GM13976 (cell line): ENCODE measurements around the gene DSC3.

Experiments
- DNase-seq: peaks from one replicate; pipeline ENCODE4 v3.0.0; 2012; ENCODE audit warnings: low spot score
- in situ Hi-C: fragments of 300-500 bp; cut with MboI; formaldehyde crosslinking; loops from one replicate; pipeline ENCODE4 v1.12.0; 2022; ENCODE audit warnings: low sequenced_read_pairs, mixed read lengths, inconsistent platforms; ENCODE audit not compliant: unreplicated experiment
- TF ChIP-seq, protein P1 (sequence below): IDR thresholded peaks from 2 replicates; pipeline ENCODE4 v1.5.1; 2012; ENCODE audit warnings: borderline replicate concordance, mild to moderate bottlenecking; ENCODE audit not compliant: insufficient read depth; ENCODE audit errors: extremely low read depth, missing control alignments, control extremely low read depth

Gene DSC3

DNA sequence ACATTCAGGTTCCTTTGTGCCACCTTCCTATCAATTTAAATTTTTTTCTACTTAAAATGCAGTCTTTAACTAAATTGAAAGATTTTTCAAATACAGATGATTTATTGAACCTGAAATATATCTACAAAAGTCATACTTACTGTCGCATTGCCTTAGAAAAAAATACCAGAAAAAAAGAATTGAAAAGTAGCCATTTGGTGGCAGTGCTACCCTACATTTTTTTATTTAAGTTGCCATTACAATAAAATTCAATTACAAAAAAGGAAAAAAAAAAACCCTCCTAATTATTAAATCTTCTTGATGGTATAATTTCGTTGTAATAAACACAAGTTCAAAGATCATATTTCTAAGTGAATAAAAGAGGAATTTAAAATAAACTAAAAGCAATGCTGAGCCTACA is 43.4 kb downstream of the DSC3 start:
- no peak for DNase-seq
- in situ Hi-C loops = no loop called here
- TF ChIP-seq, protein P1, sequence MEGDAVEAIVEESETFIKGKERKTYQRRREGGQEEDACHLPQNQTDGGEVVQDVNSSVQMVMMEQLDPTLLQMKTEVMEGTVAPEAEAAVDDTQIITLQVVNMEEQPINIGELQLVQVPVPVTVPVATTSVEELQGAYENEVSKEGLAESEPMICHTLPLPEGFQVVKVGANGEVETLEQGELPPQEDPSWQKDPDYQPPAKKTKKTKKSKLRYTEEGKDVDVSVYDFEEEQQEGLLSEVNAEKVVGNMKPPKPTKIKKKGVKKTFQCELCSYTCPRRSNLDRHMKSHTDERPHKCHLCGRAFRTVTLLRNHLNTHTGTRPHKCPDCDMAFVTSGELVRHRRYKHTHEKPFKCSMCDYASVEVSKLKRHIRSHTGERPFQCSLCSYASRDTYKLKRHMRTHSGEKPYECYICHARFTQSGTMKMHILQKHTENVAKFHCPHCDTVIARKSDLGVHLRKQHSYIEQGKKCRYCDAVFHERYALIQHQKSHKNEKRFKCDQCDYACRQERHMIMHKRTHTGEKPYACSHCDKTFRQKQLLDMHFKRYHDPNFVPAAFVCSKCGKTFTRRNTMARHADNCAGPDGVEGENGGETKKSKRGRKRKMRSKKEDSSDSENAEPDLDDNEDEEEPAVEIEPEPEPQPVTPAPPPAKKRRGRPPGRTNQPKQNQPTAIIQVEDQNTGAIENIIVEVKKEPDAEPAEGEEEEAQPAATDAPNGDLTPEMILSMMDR = no peak

DNA sequence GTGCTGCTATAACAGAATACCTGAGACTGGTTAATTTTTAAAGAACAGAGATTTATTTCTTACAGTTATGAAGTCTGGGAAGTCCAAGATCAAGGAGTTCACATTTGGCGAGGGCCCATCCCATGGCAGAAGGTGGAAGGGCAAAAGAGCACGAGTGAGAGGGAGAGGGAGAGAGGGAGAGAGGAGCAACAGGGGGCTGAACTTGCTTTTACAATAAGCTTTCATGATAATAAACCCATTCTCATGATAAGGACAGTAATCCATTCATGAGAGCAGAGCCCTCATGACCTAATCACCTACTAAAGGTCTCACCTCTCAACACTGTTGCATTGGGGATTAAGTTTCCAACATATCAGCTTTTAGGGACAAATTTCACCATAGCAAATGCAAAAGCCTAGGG is 45.3 kb downstream of the DSC3 start:
- TF ChIP-seq, protein P1 = no peak
- DNase-seq = no peak
- in situ Hi-C loops = no loop called here

DNA sequence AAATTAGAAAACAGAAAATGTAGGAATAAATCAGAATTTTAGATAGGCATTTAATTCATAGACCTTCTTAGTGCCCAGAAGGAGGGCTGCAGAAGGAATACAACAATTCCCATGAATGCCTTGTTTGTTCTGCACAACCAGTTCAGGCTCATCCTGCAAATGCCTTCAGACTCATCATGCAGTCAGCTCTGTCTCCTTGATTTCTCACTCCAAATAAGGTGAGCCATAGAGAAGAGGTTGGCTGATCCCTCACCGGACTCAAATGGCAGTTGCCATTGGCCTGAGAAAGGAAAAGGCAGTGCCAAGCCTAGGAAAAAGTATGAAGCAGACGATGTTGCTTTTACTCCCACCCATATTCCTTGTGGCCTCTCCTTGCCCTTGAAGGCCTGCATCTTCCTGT is 50.3 kb downstream of the DSC3 start:
- in situ Hi-C loops = no loop called here
- no peak for DNase-seq

DNA sequence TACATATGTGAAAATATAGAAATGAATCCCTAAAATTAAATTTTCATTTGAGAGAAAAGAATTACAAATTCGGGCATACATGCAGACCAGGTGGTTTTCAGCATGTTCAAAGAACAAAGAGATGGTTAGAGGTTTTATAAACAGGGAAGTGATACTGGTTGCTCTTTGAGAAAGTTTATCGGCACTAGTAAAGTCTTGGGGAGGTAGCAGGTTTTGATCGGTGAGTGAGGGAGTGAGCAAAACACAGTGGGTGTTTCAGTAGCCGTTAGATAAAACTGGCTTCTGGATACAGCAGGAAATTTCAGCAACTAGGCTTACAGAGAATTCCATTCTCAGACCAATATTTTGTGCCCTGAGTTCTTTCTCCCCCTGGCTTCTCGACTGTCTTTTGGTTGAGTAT is 51.1 kb downstream of the DSC3 start:
- in situ Hi-C loops = no loop called here
- DNase-seq = peak; percentile 27
- TF ChIP-seq, protein P1 = no peak

More for the DNA sequence above, 50.3 kb downstream of the DSC3 start:
- TF ChIP-seq, protein P1 = no peak

DNA sequence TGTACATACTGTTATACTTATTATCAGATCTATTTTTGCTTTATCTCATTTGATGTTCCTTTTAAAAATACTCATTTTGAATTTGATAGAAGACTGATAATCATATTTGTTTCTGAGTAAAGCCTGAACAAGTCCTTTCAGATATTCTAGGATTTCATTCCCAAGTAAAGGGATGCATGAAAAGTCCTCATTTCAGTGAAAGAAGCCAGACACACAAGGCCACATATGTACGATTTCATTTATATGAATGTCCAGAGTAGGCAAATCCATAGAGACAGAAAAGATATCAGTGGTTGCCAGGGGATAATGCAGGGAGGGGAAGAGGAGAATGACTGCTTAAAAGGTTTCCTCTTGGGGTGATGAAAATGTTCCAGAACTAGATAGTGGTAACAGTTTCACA is 53.4 kb downstream of the DSC3 start:
- TF ChIP-seq, protein P1 = no peak
- DNase-seq = no peak
- in situ Hi-C loops = no loop called here

DNA sequence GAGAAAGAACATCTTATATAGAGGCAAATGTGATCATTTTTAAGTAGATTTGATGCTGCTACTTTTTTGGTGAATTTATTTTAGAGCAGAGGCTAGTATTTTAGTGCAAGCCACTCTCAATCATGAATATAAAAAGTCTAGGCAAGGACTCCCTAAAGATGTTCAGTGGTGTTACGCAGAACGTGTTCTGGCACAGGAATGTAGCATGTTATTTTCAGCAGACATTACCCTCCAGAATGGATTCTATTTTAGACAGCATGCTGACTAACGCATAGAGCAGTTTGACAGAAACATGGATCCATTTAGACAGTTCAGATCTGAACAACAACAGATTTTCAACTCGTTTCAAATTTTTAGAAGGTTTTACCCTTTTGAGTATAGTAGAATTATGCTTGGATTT is 54.1 kb downstream of the DSC3 start:
- TF ChIP-seq, protein P1 = no peak
- no peak for DNase-seq
- in situ Hi-C loops = no loop called here
